HG02759 (cell line): ENCODE results near the gene VPS13D.
A peak's percentile ranks its signal among the peaks of the same experiment; 100 is the strongest.

Source experiments
- ATAC-seq: cut with Tn5 transposase; IDR thresholded peaks from one replicate; pipeline ENCODE4 v1.9.1; 2021; ENCODE audit warnings: mild to moderate bottlenecking, moderate library complexity; ENCODE audit not compliant: unreplicated experiment

VPS13D gene

GRCh38 chr1:12230549-12231275 lies 882 bp downstream of the VPS13D start:
- peak; percentile 19 for ATAC-seq

DNA sequence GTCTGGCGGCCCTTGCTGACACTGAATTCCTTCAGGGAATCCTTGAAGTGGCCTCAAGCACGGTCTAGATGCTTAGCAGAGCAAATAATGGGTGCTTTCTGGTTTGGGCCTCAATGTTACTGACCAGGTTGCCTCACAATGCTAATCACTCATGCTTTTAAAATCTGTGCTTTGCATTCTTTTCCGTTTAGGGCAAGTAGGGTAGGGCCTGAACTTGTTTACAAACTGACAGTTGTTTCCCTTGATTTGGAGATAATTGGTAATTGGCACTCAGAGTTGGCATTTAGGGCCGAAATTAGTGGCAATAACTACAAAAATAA lies 1.4 kb downstream of the VPS13D start:
- ATAC-seq: no peak

DNA sequence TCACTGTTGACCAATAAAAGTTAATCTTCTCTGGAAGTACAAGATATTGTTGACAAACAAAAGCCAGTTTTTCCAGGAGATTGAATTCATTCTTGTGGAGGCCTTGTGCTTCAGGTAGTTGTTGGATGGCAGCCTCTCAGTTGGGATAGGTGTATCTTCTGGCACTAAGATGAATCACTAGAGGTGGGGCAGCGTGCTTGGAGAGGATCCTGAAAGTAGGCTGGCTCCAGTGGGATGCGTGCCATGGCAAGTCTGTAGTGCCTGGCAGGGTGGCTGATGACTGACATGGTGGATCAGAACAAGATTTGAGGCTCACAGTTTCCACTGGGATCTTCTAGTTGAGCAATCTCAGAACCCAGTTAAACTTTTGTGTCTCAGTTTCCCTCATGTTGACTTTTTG lies 2.4 kb downstream of the VPS13D start:
- no peak for ATAC-seq

DNA sequence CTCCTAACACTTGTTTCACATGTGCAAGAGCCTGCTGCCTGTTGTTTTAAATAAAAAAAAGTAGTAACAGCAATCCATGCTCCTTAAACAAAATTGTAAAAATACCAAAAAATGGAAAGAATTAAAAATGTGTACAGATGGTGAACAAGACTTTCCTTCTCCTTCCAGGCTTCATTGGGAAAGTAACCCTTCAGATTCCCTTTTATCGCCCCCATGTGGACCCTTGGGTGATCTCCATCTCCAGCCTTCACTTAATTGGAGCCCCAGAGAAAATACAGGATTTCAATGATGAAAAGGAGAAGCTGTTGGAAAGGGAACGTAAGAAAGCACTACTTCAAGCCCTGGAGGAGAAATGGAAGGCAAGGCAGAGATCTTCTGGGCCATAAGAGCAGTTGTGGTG lies 14.2 kb downstream of the VPS13D start:
- ATAC-seq: no peak

- no peak for ATAC-seq
Measured at GRCh38 chr1:12244585-12244984, 14.8 kb downstream of the VPS13D start.

- no peak for ATAC-seq
Measured at GRCh38 chr1:12245116-12245515, 15.3 kb downstream of the VPS13D start.

- no peak for ATAC-seq
Measured at GRCh38 chr1:12245733-12246132, 15.9 kb downstream of the VPS13D start.

DNA sequence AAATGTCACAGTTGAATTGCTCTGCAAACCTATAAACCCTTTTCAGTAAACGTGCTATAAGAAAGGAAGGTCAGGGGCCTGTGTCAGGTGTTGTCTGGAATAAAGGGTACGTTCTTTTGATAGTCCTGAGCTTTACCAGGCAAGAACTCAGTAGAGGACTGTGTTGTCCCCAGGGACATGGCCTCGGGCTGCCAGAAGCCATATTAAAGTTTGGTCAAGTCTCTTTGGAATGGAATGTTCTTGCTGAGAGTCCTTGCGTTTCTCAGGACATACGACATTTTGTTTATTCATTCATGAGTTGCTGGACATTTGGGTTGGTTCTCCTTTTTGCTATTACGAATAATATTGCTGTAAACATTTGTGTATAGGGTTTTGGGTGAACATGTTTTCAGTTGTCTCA lies 16.8 kb downstream of the VPS13D start:
- no peak for ATAC-seq

DNA sequence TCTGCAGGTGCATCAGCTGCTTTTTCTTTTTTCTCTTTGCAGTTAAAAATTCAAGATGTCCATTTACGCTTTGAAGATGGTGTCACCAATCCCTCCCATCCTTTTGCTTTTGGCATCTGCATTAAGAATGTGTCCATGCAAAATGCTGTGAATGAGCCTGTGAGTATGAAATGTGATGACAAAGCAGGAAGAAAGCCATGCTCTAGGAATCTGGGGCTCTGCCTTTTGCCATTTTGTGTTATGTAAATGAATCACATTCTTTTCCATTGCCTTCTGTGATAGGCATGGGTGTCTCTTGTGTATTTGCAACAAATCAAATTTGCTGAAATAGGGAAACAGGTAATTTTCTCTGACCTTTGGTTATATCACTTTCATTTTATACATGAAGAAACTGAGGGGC lies 19.4 kb downstream of the VPS13D start:
- no peak for ATAC-seq

DNA sequence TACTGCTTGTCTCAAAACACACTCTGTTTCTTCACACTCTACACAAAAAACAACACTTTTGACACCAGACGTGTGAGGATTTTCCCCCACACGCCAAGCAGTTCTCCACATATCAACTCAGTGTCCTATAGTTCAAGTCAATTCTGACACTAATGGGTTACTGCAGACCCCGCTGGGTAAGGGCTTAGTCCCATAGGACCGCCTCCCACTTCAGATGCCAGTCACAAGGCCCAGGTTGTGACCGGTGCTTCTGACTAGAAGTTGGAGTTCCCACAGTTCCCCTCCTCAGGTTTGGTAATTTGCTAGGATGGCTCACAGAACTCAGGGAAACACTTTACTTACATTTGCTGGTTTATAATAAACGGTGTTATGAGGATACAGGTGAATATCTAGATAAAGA lies 19.9 kb downstream of the VPS13D start:
- no peak for ATAC-seq

GRCh38 chr1:12251442-12251841 lies 21.6 kb downstream of the VPS13D start:
- no peak for ATAC-seq

GRCh38 chr1:12255913-12256312 lies 26.1 kb downstream of the VPS13D start:
- no peak for ATAC-seq

GRCh38 chr1:12258272-12258671 lies 28.4 kb downstream of the VPS13D start:
- no peak for ATAC-seq

- ATAC-seq: no peak
Measured at GRCh38 chr1:12269351-12269750, 39.5 kb downstream of the VPS13D start.

DNA sequence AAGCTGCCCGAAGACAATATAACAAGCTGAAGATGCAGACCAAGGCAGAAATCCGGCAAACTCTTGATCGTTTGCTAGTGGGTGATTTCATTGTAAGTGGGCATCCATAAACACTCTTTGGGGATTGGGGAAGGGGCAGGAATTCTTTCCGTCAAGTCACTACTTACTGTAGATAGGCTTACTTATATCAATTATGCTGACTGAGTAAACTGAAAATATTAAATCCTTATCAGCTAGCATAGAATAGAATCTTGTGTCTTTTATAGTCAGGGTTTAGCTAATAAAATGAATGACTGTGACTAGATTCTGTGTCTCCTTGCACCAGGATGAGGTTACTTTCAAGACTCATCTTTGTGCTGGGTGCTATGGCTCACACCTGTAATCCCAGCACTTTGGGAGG lies 41.2 kb downstream of the VPS13D start:
- no peak for ATAC-seq

DNA sequence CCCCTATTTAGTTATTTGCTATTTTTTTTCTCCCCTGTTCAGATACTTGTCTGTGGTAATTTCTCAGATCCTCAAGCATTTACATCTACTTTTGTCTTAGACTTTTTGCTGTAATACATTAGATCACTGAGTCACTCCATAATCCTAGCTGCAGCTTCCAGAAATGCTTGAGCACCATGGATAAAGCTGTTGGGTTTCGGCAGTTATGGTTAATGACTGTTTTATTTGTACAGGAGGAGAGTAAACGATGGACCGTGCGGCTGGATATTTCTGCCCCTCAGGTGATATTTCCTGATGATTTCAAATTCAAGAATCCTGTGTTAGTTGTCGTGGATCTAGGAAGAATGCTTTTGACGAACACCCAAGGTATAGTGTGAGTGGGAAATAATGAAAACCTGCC lies 42.9 kb downstream of the VPS13D start:
- no peak for ATAC-seq

- ATAC-seq: no peak
Measured at GRCh38 chr1:12275370-12275769, 45.5 kb downstream of the VPS13D start.

- ATAC-seq: no peak
Measured at GRCh38 chr1:12276225-12276624, 46.4 kb downstream of the VPS13D start.

DNA sequence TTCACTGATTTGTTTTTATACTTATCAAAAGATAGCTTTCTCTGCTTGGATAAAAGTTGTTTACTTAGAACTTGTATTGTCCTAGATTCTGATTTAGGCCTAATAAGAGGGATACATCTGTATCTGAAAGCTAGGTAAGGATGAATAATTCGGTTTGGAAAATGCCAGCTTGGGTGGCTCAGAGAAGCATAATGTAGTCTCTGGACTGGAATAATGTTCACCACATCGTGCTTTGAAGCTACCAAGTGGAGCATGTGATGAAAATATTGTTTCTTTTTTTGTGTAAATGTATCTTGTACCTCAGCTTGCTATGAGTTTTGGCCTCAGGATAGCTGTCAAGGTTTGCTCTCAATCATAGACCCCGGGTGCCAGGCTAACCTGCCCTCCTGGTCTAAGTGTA lies 49.2 kb downstream of the VPS13D start:
- no peak for ATAC-seq

DNA sequence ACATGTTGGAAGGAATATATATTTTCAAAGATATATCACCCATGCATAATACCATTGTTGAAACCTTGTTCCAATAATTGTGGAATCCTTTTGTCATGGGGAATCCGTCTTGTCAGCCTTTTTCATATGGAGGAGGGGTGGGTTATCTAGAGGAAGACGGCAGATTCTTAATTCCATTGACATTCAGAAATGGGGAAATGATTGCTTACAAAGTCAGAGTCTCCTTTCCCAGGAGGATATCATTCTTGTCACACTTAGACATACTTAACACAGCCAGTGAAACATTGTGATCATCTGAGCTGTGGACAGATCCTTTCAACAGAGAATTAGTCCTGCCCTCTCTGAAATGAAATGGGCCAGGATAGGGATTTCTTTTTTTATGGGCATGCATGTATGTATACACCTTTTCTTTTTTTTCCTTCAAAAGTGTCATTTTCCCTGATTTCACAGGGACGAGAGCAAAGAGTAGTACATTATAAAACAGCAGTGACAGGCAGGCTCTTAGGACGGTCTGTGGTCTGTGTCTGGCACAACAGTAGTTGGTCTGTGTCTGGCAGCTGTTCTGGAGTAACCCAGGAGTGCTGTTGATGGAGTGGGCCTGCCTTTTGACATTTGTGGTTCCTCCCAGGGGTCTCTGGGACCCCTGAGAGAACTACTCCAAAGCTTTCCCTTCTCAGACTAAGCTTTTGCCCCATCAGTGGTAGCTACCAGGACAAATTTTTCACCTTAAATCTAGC lies 50.1 kb downstream of the VPS13D start:
- ATAC-seq: no peak

GRCh38 chr1:12282142-12282541 lies 52.3 kb downstream of the VPS13D start:
- no peak for ATAC-seq

DNA sequence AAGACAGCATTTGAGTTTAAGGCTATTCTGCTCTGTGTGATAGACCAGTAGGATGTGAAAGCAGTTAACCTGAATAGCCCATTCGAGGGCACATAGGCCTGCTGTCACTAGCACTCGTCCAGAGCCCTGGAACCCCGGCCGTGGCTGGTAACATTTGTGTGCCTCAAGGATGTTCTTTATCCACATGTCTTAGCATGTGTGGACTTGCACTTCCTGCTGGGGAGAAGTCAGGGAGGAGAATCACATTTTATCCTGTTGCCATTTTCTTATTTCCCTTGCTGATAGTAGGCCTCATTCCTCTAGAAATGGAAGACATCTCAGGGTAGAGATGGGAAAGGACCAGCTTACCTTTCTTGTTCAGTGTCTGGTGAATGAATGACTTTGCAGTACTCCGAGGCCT lies 54.7 kb downstream of the VPS13D start:
- no peak for ATAC-seq
